Spinal cord (tissue), 10 donors: ENCODE data around the gene NEDD4. TPM values are rescaled to one million over a fixed set of nuclear protein-coding genes. Genes with fewer than 3 reads are reported as not detected.
"Not testable (repeated sequence)": the region's sequence is repeated elsewhere in the genome, so short reads cannot be mapped to it uniquely, and the experiment has no call there.

Source experiments
- DNase-seq, 6 donors: peaks; one replicate each; pipeline versions ENCODE4 v3.0.0 to v3.0.0-alpha.2; 2013 to 2015; ENCODE audit warnings: low spot score in 6 of 6, low read depth in 4 of 6
- H3K27ac ChIP-seq: one replicate; pipeline ENCODE4 v1.5.1; 2013; ENCODE audit warnings: low read depth, low read length, control low read depth
- H3K27me3 ChIP-seq: one replicate; pipeline ENCODE4 v1.6.1; 2013; ENCODE audit warnings: low read length; ENCODE audit not compliant: control insufficient read depth, insufficient read depth
- H3K36me3 ChIP-seq: one replicate; pipeline ENCODE4 v1.6.1; 2013; ENCODE audit warnings: low read length; ENCODE audit not compliant: control insufficient read depth, insufficient read depth
- H3K4me1 ChIP-seq: one replicate; pipeline ENCODE4 v1.6.1; 2013; ENCODE audit warnings: low read length; ENCODE audit not compliant: control insufficient read depth, insufficient read depth
- H3K4me3 ChIP-seq: one replicate; pipeline ENCODE4 v1.5.1; 2013; ENCODE audit warnings: low read depth, low read length, control low read depth
- H3K9me3 ChIP-seq: one replicate; pipeline ENCODE4 v1.6.1; 2013; ENCODE audit warnings: low read length; ENCODE audit not compliant: control insufficient read depth, insufficient read depth
- WGBS: methylation state at CpG from one replicate; pipeline ENCODE4 v1.1.5; 2013; ENCODE audit warnings: missing lambda C conversion rate; ENCODE audit not compliant: insufficient coverage; 5-methylcytosine and 5-hydroxymethylcytosine counted together
- polyA plus RNA-seq, 2 donors: library from polyadenylated mRNA; unstranded; fragments of 120-200 nt; gene quantifications; one replicate each; pipeline ENCODE4 v1.2.1, GENCODE V29; 2013; ENCODE audit not compliant: insufficient read length in 2 of 2
- total RNA-seq, 2 donors: library from RNA; depleted of rRNA in 1 of 2; stranded (reverse); fragments of 120-200 nt in 1 of 2; fragments of >200 nt in 1 of 2; gene quantifications; one replicate each; pipeline versions ENCODE4 v1.2.3 to v1.2.4, GENCODE V29; 2013 to 2014
- donor health status: healthy.

The NEDD4 gene
- total and polyA plus RNA-seq, 4 donors: 5.7 to 16.4 (median 9.5) TPM

- H3K36me3 ChIP-seq: no peaks in the 10 kb centered on the region
- 100% methylated on average over 1 of the region's 2 CpGs for WGBS
- H3K9me3 ChIP-seq: no peaks in the 10 kb centered on the region
These were observed 166.2 kb downstream of the NEDD4 start for GRCh38 chr15:55827204-55827603.

DNA sequence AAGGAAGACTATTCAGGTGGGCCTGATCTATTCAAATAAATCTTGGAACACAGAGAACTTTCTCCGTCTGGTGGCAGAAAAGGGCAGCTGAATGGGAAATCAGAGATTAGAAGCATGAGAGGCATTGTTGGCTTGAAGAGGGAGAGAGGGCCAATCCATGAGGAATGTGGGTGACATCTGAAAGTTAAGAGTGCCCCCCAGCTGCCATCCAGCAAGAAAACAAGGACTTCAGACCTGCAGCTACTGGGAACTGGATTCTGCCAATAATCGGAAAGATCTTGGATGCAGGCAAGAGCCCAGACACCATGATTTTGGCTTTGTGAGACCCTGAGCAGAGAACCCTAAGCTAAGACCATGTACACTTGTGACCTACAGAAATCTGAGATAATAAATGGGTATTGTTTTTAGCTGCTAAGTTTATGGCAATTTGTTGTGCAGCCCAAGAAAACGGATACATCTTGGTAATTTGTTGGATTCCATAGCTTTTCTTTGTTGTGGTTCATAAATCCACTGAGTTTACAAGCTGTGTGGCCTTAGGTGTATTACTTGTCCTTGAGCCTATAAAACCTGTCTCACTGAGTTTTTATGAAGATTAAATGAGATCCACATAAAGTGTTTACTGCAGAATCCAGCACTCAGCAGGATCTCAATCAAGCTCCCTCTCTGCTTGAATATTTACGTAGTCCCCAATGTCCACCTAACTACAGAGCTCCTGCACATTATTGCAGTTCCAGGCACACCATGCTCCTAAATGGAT lies 168.4 kb downstream of the NEDD4 start:
- no peak overlapping the region for H3K27ac ChIP-seq
- H3K4me3 ChIP-seq: no peak overlapping the region
- H3K36me3 ChIP-seq: no peaks in the 10 kb centered on the region
- no peaks in the 10 kb centered on the region for H3K27me3 ChIP-seq
- peak in 1 of 6 donors; percentile 57 for DNase-seq
- no peaks in the 10 kb centered on the region for H3K4me1 ChIP-seq
- 91% methylated on average over 3 of the region's 4 CpGs for WGBS
- no peaks in the 10 kb centered on the region for H3K9me3 ChIP-seq

More at GRCh38 chr15:55827204-55827603, 166.2 kb downstream of the NEDD4 start:
- Histone ChIP-seq H3K27ac (no peak overlapping the region), H3K4me1 (no peaks in the 10 kb centered on the region), H3K27me3 (no peaks in the 10 kb centered on the region), H3K4me3 (no peak overlapping the region)
- DNase-seq: no peak

DNA sequence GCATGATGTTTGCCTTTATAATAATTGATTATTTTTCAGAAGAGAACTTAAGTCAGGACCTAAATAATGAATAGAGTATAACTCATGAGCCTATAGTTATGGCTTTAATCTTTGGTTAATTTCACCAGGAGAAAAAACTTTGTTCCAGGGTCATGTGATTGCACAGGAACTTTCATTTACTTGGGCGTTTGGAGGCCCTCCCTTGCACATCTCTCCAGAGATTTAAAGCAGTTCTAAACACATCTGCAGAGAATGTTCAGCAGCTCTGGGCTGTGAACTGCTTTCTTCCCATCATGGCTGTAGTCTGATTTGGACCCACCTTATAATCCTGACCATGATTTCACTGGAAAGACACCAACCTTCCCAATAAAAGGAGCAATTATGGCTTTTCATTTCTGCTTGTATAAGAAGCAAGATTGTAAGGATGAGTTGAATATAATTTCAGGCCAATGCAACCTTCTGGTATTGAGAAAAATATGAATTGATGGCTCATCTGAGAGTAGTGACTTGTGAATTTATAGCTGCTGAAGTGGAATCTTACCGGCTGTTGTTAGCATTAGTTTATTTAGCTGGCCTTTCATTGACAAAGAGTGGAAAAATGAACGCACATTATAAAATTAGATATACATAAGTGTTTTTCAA lies 169.6 kb downstream of the NEDD4 start:
- Histone ChIP-seq H3K9me3 (no peaks in the 10 kb centered on the region), H3K4me3 (no peak overlapping the region), H3K27me3 (no peaks in the 10 kb centered on the region), H3K36me3 (no peaks in the 10 kb centered on the region), H3K27ac (no peak overlapping the region), H3K4me1 (peaks cover 4% of the 10 kb centered on the region)
- no peak for DNase-seq
- 0% methylated on average over 1 of the region's 3 CpGs for WGBS

DNA sequence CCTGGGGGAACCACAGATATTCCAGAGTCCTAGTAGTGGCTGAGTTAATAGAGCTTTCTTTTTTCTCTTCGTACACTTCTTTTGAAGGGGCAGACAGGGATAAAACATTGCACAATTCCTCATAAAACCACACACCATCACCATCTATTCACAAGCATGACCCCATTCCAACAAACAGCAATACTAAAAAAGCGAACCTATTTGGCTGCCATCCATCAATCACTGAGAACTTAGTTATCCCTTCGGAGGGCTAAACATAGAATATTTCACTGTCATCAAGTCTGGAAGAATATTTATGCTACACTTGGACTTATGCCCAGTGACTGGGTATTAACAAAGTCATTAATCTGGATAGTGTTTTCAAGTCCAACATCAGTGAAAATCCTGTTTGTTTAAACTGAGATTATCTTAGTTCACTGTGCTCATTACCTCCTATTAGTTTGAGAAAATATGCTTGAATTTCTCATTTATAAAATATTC lies 170.2 kb downstream of the NEDD4 start:
- DNase-seq: peak in 2 of 6 donors; percentile 20 to 72
- no CpG with 5 or more reads among the region's 3 CpGs for WGBS
- Histone ChIP-seq H3K27me3 (no peaks in the 10 kb centered on the region), H3K36me3 (no peaks in the 10 kb centered on the region), H3K27ac (no peak overlapping the region), H3K9me3 (no peaks in the 10 kb centered on the region), H3K4me3 (no peak overlapping the region), H3K4me1 (peaks cover 4% of the 10 kb centered on the region)

DNA sequence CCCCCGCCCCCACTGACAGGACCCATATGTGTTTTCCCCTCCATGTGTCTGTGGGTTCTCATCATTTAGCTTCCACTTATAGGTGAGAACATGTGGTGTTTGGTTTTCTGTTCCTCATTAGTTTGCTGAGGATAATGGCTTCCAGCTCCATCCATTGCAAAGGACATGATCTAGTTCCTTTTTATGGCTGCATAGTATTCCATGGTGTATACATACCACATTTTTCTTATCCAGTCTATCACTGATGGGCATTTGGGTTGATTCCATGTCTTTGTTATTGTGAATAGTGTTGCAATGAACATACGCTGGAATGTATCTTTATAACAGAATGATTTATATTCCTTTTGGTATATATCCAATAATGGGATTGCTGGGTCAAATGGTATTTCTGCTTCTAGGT lies 171.7 kb downstream of the NEDD4 start:
- WGBS: no CpG with 5 or more reads among the region's 2 CpGs
- not testable (repeated sequence) for H3K27ac ChIP-seq

GRCh38 chr15:55820043-55820442 lies 173.4 kb downstream of the NEDD4 start:
- H3K4me1 ChIP-seq: peaks cover 4% of the 10 kb centered on the region
- peak in 1 of 6 donors; percentile 16 for DNase-seq
- no peak overlapping the region for H3K4me3 ChIP-seq
- H3K27me3 ChIP-seq: no peaks in the 10 kb centered on the region
- no peaks in the 10 kb centered on the region for H3K36me3 ChIP-seq
- no peaks in the 10 kb centered on the region for H3K9me3 ChIP-seq
- H3K27ac ChIP-seq: no peak overlapping the region
- whole genome bisulfite sequencing: 55% methylated on average over 5 of the region's 5 CpGs

More for the DNA sequence above, 171.7 kb downstream of the NEDD4 start:
- H3K4me3 ChIP-seq, H3K4me1 ChIP-seq, H3K27me3 ChIP-seq, H3K36me3 ChIP-seq, DNase-seq, H3K9me3 ChIP-seq: not testable (repeated sequence)

DNA sequence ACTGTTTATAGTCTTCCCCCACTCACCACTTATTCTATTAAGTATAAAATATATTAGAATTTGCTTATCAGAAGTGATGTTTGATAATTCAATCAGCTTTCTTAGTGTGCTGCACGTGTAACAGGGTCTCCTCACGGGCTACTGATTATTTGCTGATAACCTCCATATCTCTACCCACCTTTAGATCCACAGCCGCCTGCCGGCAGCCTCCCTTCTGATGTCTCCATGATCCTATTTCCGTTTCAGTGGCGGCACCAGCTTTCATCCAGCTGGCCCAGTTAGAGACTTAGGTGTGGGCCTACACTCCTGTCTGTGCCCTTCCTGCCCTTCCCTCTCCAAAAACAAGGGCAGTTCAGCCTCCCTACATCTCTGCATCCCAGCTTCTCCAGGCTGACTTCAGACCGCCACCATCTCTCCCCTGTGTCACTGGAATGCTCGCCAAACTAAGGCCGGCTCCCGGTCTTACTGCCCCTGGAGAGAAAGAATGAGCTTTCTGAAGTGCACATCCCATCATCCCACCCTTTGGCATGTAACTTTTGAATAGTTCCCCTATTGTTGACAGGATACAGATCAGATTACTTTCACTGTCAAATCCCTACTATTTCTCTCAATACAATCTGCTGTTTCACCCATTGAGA lies 173.9 kb downstream of the NEDD4 start:
- no peak for DNase-seq
- H3K27ac ChIP-seq: no peak overlapping the region
- H3K27me3 ChIP-seq: no peaks in the 10 kb centered on the region
- H3K4me1 ChIP-seq: peaks cover 4% of the 10 kb centered on the region
- WGBS: 64% methylated on average over 10 of the region's 10 CpGs
- no peak overlapping the region for H3K4me3 ChIP-seq
- H3K9me3 ChIP-seq: no peaks in the 10 kb centered on the region
- no peaks in the 10 kb centered on the region for H3K36me3 ChIP-seq

GRCh38 chr15:55816017-55816416 lies 177.4 kb downstream of the NEDD4 start:
- H3K27me3 ChIP-seq: no peaks in the 10 kb centered on the region
- no peaks in the 10 kb centered on the region for H3K36me3 ChIP-seq
- H3K4me3 ChIP-seq: no peak overlapping the region
- H3K9me3 ChIP-seq: no peaks in the 10 kb centered on the region
- DNase-seq: no peak
- no peak overlapping the region for H3K27ac ChIP-seq
- peaks cover 4% of the 10 kb centered on the region for H3K4me1 ChIP-seq

- peak in 1 of 6 donors; percentile 49 for DNase-seq
- Histone ChIP-seq H3K27ac (no peak overlapping the region), H3K4me3 (no peak overlapping the region), H3K4me1 (peaks cover 10% of the 10 kb centered on the region), H3K36me3 (no peaks in the 10 kb centered on the region), H3K27me3 (no peaks in the 10 kb centered on the region), H3K9me3 (no peaks in the 10 kb centered on the region)
- no CpG with 5 or more reads among the region's 5 CpGs for WGBS
These were observed 190.6 kb downstream of the NEDD4 start for GRCh38 chr15:55802600-55803376.
